Spinal cord (tissue), 10 donors: ENCODE data around the gene VAV2. TPM values are rescaled to one million over a fixed set of nuclear protein-coding genes. Genes with fewer than 3 reads are reported as not detected.

ENCODE experiments used
- DNase-seq, 6 donors: peaks; one replicate each; pipeline versions ENCODE4 v3.0.0 to v3.0.0-alpha.2; 2013 to 2015; ENCODE audit warnings: low spot score in 6 of 6, low read depth in 4 of 6
- H3K27ac ChIP-seq: one replicate; pipeline ENCODE4 v1.5.1; 2013; ENCODE audit warnings: low read depth, low read length, control low read depth
- H3K27me3 ChIP-seq: one replicate; pipeline ENCODE4 v1.6.1; 2013; ENCODE audit warnings: low read length; ENCODE audit not compliant: control insufficient read depth, insufficient read depth
- H3K36me3 ChIP-seq: one replicate; pipeline ENCODE4 v1.6.1; 2013; ENCODE audit warnings: low read length; ENCODE audit not compliant: control insufficient read depth, insufficient read depth
- H3K4me1 ChIP-seq: one replicate; pipeline ENCODE4 v1.6.1; 2013; ENCODE audit warnings: low read length; ENCODE audit not compliant: control insufficient read depth, insufficient read depth
- H3K4me3 ChIP-seq: one replicate; pipeline ENCODE4 v1.5.1; 2013; ENCODE audit warnings: low read depth, low read length, control low read depth
- H3K9me3 ChIP-seq: one replicate; pipeline ENCODE4 v1.6.1; 2013; ENCODE audit warnings: low read length; ENCODE audit not compliant: control insufficient read depth, insufficient read depth
- WGBS: methylation state at CpG from one replicate; pipeline ENCODE4 v1.1.5; 2013; ENCODE audit warnings: missing lambda C conversion rate; ENCODE audit not compliant: insufficient coverage; 5-methylcytosine and 5-hydroxymethylcytosine counted together
- polyA plus RNA-seq, 2 donors: library from polyadenylated mRNA; unstranded; fragments of 120-200 nt; gene quantifications; one replicate each; pipeline ENCODE4 v1.2.1, GENCODE V29; 2013; ENCODE audit not compliant: insufficient read length in 2 of 2
- total RNA-seq, 2 donors: library from RNA; depleted of rRNA in 1 of 2; stranded (reverse); fragments of 120-200 nt in 1 of 2; fragments of >200 nt in 1 of 2; gene quantifications; one replicate each; pipeline versions ENCODE4 v1.2.3 to v1.2.4, GENCODE V29; 2013 to 2014
- donor health status: healthy.

VAV2 gene
- total and polyA plus RNA-seq, 4 donors, result 18.4 to 48.3 (median 33.1) TPM

GRCh38 chr9:133844881-133845410, 147.2 kb downstream of the VAV2 start:
- no peak for DNase-seq
- Histone ChIP-seq H3K27me3 (no peaks in the 10 kb centered on the region), H3K9me3 (no peaks in the 10 kb centered on the region), H3K4me1 (peaks cover 78% of the 10 kb centered on the region), H3K4me3 (no peak overlapping the region), H3K36me3 (peaks cover 41% of the 10 kb centered on the region), H3K27ac (no peak overlapping the region)
- 79% methylated on average over 18 of the region's 23 CpGs for WGBS

DNA sequence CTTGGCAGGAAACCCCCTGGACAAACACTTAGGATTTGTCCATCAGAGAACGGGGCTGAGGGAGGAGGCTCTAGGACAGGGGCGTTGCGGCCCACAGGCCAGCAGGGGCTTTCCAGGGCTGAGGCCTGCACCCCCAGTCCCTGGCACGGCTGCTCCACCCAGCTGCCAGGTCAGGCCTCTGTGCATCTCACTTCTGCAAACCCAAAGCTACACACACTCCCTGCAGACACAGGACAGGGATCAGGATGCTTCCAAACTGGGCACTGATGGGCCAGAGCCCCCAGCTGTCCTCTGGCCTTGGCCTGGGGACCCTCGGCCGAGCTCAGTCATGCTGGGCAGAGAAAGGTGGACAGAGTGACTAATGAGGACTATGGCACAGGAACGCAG, 147.7 kb downstream of the VAV2 start:
- WGBS, result 70% methylated on average over 7 of the region's 7 CpGs
- H3K4me1 ChIP-seq, result peaks cover 78% of the 10 kb centered on the region
- H3K9me3 ChIP-seq, result no peaks in the 10 kb centered on the region
- no peaks in the 10 kb centered on the region for H3K27me3 ChIP-seq
- no peak for DNase-seq
- peaks cover 41% of the 10 kb centered on the region for H3K36me3 ChIP-seq
- H3K27ac ChIP-seq, result no peak overlapping the region
- H3K4me3 ChIP-seq, result no peak overlapping the region

DNA sequence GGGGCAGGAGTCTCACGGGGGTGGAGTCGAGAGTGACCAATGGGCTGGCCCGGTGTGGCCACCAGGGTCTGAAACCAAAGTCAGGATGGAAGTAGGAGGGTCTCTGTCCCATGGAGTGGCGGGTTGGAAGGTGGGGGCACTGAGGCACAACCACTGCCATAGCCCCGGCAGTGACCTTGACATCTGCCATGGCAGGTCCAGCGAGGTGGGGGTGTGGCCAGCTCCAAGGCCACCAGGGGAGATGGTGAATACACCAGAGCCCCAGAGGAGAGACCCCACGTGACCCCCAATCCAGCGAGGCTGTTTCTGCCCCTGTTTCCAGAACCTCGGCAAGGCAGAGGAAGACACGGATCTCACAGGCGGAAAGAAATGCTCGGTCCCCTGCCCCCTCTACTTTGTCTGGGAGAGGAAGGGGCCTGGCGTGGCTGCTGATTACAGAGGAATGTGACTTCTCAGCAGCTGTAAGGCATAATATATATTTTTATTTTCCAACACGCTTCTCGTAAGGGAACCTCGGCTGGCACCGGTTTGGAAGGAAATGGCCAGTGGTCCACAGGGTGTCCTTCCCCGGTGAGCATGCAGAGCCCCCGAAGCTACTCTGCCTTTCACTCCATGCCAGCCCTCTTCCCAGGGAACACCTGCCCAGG, 148.2 kb downstream of the VAV2 start:
- peaks cover 37% of the 10 kb centered on the region for H3K36me3 ChIP-seq
- no peak overlapping the region for H3K4me3 ChIP-seq
- WGBS, result 67% methylated on average over 15 of the region's 19 CpGs
- no peak overlapping the region for H3K27ac ChIP-seq
- H3K4me1 ChIP-seq, result peaks cover 73% of the 10 kb centered on the region
- no peaks in the 10 kb centered on the region for H3K9me3 ChIP-seq
- no peaks in the 10 kb centered on the region for H3K27me3 ChIP-seq
- no peak for DNase-seq

- H3K27ac ChIP-seq, result peak overlapping the region; percentile 11
- WGBS, result 94% methylated on average over 5 of the region's 5 CpGs
- H3K4me1 ChIP-seq, result peaks cover 67% of the 10 kb centered on the region
- no peaks in the 10 kb centered on the region for H3K27me3 ChIP-seq
- DNase-seq, result no peak
- no peaks in the 10 kb centered on the region for H3K9me3 ChIP-seq
- peaks cover 33% of the 10 kb centered on the region for H3K36me3 ChIP-seq
- H3K4me3 ChIP-seq, result no peak overlapping the region
Observed at GRCh38 chr9:133843250-133843649, 148.9 kb downstream of the VAV2 start.

DNA sequence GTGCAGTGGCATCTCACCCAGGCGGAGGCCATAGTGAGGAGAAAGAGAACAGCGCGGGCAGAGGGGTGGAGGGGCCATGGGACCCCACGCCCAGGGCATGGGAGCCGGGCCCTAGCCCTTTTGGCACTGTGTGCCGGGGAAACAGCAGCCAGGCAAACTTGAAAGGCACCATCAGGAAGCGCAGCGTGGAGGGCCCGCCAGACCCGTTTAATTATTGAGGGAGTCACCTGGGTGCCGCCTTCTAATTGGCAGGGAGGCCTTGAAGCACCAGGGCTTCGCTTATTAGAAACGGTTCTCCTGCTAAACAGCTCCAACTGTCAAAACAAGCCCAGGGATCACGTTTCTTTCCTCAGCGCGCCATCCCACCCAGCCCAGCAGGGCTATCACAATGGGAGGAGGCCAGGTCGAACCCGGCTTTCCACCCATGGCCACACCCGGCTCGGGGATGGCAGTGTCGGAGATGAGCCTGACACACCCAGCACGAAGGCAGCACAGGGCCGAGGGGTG, 149.3 kb downstream of the VAV2 start:
- Histone ChIP-seq H3K27me3 (no peaks in the 10 kb centered on the region), H3K27ac (peak overlapping the region; percentile 11), H3K4me3 (no peak overlapping the region), H3K36me3 (peaks cover 32% of the 10 kb centered on the region), H3K4me1 (peaks cover 72% of the 10 kb centered on the region), H3K9me3 (no peaks in the 10 kb centered on the region)
- peak in 2 of 6 donors; percentile 62 to 67 for DNase-seq
- WGBS, result 67% methylated on average over 23 of the region's 23 CpGs

DNA sequence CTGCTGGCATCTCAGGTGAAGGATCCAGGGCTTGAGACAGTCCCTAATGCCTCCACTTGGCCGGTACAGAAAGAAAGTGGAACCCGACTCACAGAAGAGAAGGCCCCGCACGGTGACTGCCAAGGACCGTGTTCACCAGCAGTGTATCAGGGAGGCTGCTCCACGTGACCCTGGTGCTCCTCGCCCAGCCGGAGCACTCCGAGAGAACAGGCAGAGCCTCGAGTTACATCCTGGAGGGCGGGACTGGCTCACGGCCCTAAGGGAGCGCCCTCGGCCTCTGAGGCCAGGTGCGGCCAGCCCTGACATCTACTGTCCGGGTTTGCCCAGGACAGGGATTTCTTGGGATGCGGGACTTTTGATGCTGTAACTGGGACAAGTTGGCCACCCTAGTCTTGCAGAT, 149.9 kb downstream of the VAV2 start:
- Histone ChIP-seq H3K4me1 (peaks cover 72% of the 10 kb centered on the region), H3K36me3 (peaks cover 26% of the 10 kb centered on the region), H3K4me3 (no peak overlapping the region), H3K9me3 (no peaks in the 10 kb centered on the region), H3K27me3 (no peaks in the 10 kb centered on the region), H3K27ac (no peak overlapping the region)
- peak in 1 of 6 donors; percentile 41 for DNase-seq
- 61% methylated on average over 17 of the region's 17 CpGs for whole genome bisulfite sequencing

- Histone ChIP-seq H3K4me3 (no peak overlapping the region), H3K9me3 (no peaks in the 10 kb centered on the region), H3K4me1 (peaks cover 72% of the 10 kb centered on the region), H3K27ac (no peak overlapping the region), H3K36me3 (peaks cover 17% of the 10 kb centered on the region), H3K27me3 (no peaks in the 10 kb centered on the region)
- DNase-seq, result no peak
- WGBS, result 79% methylated on average over 9 of the region's 10 CpGs
Observed at GRCh38 chr9:133841167-133841812, 150.8 kb downstream of the VAV2 start.

- DNase-seq, result no peak
- no peak overlapping the region for H3K27ac ChIP-seq
- no peaks in the 10 kb centered on the region for H3K27me3 ChIP-seq
- H3K36me3 ChIP-seq, result peaks cover 19% of the 10 kb centered on the region
- no peak overlapping the region for H3K4me3 ChIP-seq
- H3K9me3 ChIP-seq, result no peaks in the 10 kb centered on the region
- 35% methylated on average over 12 of the region's 15 CpGs for WGBS
- H3K4me1 ChIP-seq, result peaks cover 71% of the 10 kb centered on the region
Observed at GRCh38 chr9:133839822-133840329, 152.2 kb downstream of the VAV2 start.

DNA sequence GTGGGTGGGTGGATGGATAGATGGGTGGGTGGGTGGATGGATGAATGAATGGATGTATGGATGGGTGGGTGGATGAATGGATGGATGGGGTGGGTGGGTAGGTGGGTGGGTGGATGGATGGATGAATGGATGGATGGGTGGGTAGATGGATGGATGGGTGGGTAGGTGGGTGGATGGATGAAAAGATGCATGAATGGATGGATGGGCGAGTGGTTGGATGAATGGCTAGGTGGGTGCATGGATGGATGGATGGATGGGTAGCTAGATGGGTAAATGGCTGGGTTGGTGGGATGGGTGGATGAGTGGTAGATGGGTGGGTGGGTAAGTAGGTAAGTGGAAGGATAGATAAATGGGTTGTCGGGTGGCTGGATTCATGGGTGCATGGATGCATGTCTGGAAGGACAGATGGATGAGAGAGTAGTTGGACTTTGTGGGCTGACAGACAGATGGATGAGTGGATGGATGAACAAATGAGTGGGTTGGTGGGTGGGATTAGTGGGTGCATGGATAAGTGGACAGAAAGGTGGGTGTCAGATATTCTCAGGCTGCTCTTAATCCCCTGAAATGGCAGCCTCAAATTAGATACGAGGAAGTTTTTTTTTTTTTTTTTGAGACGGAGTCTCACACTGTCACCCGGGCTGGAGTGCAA, 153.1 kb downstream of the VAV2 start:
- Histone ChIP-seq H3K27me3 (no peaks in the 10 kb centered on the region), H3K27ac (no peak overlapping the region), H3K4me1 (peaks cover 71% of the 10 kb centered on the region), H3K36me3 (peaks cover 20% of the 10 kb centered on the region), H3K4me3 (no peak overlapping the region), H3K9me3 (no peaks in the 10 kb centered on the region)
- 97% methylated on average over 3 of the region's 5 CpGs for WGBS
- DNase-seq, result no peak
